Mesodermal cell (in vitro differentiated cells): Measurements from ENCODE around the gene CCDC18.
"Not testable (repeated sequence)": the region's sequence is repeated elsewhere in the genome, so short reads cannot be mapped to it uniquely, and the experiment has no call there.

Experiments used
- H3K27ac ChIP-seq: 2 replicates; pipeline ENCODE4 v1.7.0; 2013; ENCODE audit warnings: mild to moderate bottlenecking, low read depth, low read length, moderate library complexity; ENCODE audit not compliant: severe bottlenecking
- H3K36me3 ChIP-seq: 2 replicates; pipeline ENCODE4 v1.7.1; 2013; ENCODE audit warnings: mild to moderate bottlenecking, low read length, moderate library complexity; ENCODE audit not compliant: control insufficient read depth, insufficient read depth
- H3K4me1 ChIP-seq: one replicate; pipeline ENCODE4 v1.7.1; 2013; ENCODE audit warnings: mild to moderate bottlenecking, low read length; ENCODE audit not compliant: insufficient read depth, control insufficient read depth, poor library complexity, severe bottlenecking
- H3K4me3 ChIP-seq: 2 replicates; pipeline ENCODE4 v1.7.0; 2013; ENCODE audit warnings: low read length, control low read depth, mild to moderate bottlenecking; ENCODE audit not compliant: insufficient read depth, poor library complexity, severe bottlenecking; ENCODE audit errors: extremely low read depth
- H3K9me3 ChIP-seq: 2 replicates; pipeline ENCODE4 v1.7.1; 2013; ENCODE audit warnings: mild to moderate bottlenecking, low read length, moderate library complexity; ENCODE audit not compliant: control insufficient read depth
- WGBS, 2 experiments: methylation state at CpG; one replicate each; pipeline ENCODE4 v1.1.5; 2013; ENCODE audit warnings: missing lambda C conversion rate in 2 of 2; ENCODE audit not compliant: insufficient coverage in 2 of 2; 5-methylcytosine and 5-hydroxymethylcytosine counted together

The CCDC18 gene

GRCh38 chr1:93262645-93263044 lies 82.1 kb downstream of the CCDC18 start:
- Histone ChIP-seq H3K4me1 (no peaks in the 10 kb centered on the region), H3K27ac (no peak overlapping the region), H3K9me3 (peaks cover 25% of the 10 kb centered on the region), H3K36me3 (peaks cover 62% of the 10 kb centered on the region), H3K4me3 (no peak overlapping the region)
- 90 to 100% methylated on average over 2 of the region's 3 CpGs for WGBS, 2 experiments

DNA sequence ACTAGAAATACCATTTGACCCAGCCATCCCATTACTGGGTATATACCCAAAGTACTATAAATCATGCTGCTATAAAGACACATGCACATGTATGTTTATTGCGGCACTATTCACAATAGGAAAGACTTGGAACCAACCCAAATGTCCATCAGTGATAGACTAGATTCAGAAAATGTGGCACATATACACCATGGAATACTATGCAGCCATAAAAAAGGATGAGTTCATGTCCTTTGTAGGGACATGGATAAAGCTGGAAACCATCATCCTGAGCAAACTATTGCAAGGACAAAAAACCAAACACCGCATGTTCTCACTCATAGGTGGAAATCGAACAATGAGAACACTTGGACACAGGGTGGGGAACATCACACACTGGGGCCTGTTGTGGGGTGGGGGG lies 88.4 kb downstream of the CCDC18 start:
- not testable (repeated sequence) for H3K4me3 ChIP-seq, H3K4me1 ChIP-seq, H3K27ac ChIP-seq, H3K9me3 ChIP-seq
- peaks cover 19% of the 10 kb centered on the region for H3K36me3 ChIP-seq
- no CpG with 5 or more reads among the region's 3 CpGs for WGBS, 2 experiments

DNA sequence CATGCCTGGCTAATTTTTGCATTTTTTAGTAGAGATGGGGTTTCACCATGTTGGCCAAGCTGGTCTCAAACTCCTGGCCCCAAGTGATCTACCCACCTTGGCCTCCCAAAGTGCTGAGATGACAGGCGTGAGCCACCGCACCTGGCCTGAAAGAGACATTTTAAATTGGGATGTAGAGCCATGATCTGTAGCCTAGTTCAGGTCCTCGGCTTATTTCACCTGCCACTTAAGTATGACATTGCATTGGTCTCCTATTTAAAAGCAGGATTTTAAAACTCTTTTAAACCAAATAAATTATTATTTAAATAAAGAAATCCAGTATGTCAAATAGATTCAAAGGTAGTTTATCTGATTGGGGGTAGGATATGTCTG lies 94.7 kb downstream of the CCDC18 start:
- not testable (repeated sequence) for H3K27ac ChIP-seq, H3K4me3 ChIP-seq, H3K9me3 ChIP-seq, H3K4me1 ChIP-seq, H3K36me3 ChIP-seq
- WGBS, 2 experiments = 87 to 100% methylated on average over 2 of the region's 3 CpGs

- H3K4me1 ChIP-seq = no peaks in the 10 kb centered on the region
- WGBS, 2 experiments = 79 to 88% methylated on average over 3 of the region's 5 CpGs
- H3K9me3 ChIP-seq = no peaks in the 10 kb centered on the region
- H3K4me3 ChIP-seq = no peak overlapping the region
- no peaks in the 10 kb centered on the region for H3K36me3 ChIP-seq
- no peak overlapping the region for H3K27ac ChIP-seq
Observed at GRCh38 chr1:93275634-93276295, 95.2 kb downstream of the CCDC18 start.

DNA sequence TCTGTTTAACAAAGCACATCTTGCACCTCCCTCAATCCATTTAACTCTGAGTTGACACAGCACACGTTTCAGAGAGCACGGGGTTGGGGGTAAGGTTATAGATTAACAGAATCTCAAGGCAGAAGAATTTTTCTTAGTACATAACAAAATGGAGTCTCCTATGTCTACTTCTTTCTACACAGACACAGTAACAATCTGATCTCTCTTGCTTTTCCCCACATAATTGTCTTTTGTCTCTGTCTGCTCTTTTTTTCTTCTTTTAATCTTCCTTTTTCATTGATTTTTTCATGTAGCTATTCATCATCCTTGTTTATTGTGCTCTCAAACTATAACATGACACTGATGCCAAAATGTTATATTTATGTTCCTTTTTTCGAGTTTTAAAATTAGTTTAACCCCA lies 97.0 kb downstream of the CCDC18 start:
- H3K4me3 ChIP-seq, H3K4me1 ChIP-seq, H3K36me3 ChIP-seq, H3K9me3 ChIP-seq, H3K27ac ChIP-seq: not testable (repeated sequence)
- WGBS, 2 experiments = no CpG with 5 or more reads among the region's 3 CpGs

DNA sequence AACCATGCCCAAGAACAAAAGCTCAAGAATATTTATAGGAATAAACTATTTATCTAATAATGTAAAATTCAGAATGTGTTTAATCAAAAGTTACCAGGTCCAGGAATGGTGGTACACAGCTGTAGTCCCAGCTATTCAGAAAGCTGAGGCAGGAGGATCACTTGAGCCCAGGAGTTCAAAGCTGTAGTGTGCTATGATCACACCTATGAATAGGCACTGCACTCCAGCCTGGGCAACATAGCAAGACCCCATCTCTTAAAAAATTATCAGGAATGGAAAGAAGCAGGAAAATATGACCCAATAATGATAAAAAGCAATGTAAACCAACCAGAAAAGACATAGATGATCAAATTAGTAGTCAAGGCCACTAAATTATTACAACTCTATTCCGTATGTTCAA lies 103.0 kb downstream of the CCDC18 start:
- no peaks in the 10 kb centered on the region for H3K9me3 ChIP-seq
- no peak overlapping the region for H3K27ac ChIP-seq
- WGBS, 2 experiments = no CpG with 5 or more reads among the region's 1 CpG
- H3K4me1 ChIP-seq = no peaks in the 10 kb centered on the region
- no peak overlapping the region for H3K4me3 ChIP-seq
- no peaks in the 10 kb centered on the region for H3K36me3 ChIP-seq

DNA sequence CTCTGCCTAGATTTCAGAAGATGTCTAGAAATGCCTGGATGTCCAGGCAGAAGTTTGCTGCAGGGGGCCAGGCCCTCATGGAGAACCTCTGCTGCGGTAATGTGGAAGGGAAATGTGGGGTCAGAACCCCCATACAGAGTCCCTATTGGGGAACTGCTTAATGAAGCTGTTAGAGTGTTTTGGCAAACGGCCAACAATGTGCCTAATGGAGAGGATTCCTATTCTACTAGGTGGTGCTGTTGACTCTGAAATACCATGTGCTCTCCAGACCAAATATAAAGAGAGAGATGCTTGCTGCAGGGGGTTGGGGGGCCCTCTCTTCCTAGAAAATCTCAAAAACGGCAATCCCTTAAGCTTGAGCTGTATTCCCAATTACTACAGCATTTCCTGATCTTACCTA lies 108.0 kb downstream of the CCDC18 start:
- WGBS, 2 experiments = 92 to 100% methylated on average over 1 to 2 of the region's 3 CpGs
- no peak overlapping the region for H3K27ac ChIP-seq
- H3K9me3 ChIP-seq = no peaks in the 10 kb centered on the region
- no peaks in the 10 kb centered on the region for H3K4me1 ChIP-seq
- no peak overlapping the region for H3K4me3 ChIP-seq
- H3K36me3 ChIP-seq = no peaks in the 10 kb centered on the region

GRCh38 chr1:93296555-93297154 lies 116.1 kb downstream of the CCDC18 start:
- Histone ChIP-seq H3K27ac (no peak overlapping the region), H3K4me1 (no peaks in the 10 kb centered on the region), H3K9me3 (no peaks in the 10 kb centered on the region), H3K4me3 (no peak overlapping the region), H3K36me3 (no peaks in the 10 kb centered on the region)
- 100% methylated on average over 1 of the region's 3 CpGs for WGBS, 2 experiments

DNA sequence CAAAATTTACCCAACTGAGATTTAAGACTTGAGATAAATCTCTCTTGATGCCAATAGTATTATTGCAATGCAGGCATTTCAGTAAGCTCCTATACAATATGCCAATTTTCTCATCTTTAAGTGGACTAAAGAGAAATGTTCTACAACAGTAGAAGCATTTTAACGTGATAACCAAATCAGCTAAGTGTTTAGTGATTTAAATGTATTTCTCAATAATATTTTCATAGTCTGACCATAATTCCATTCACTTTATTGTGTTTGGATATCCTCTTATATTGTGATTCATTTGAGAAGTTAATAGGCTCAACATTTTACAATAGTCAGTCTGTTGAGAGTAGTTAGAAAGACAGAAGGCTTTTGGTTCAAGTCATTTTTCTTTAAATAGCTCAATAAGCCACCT lies 120.6 kb downstream of the CCDC18 start:
- H3K4me1 ChIP-seq = no peaks in the 10 kb centered on the region
- H3K9me3 ChIP-seq = no peaks in the 10 kb centered on the region
- H3K4me3 ChIP-seq = no peak overlapping the region
- no peak overlapping the region for H3K27ac ChIP-seq
- no CpG with 5 or more reads among the region's 1 CpG for WGBS, 2 experiments
- H3K36me3 ChIP-seq = no peaks in the 10 kb centered on the region

GRCh38 chr1:93302078-93302477 lies 121.6 kb downstream of the CCDC18 start:
- no peaks in the 10 kb centered on the region for H3K4me1 ChIP-seq
- no peak overlapping the region for H3K4me3 ChIP-seq
- no peaks in the 10 kb centered on the region for H3K9me3 ChIP-seq
- H3K36me3 ChIP-seq = no peaks in the 10 kb centered on the region
- no peak overlapping the region for H3K27ac ChIP-seq
- 83 to 86% methylated on average over 4 of the region's 5 CpGs for WGBS, 2 experiments

DNA sequence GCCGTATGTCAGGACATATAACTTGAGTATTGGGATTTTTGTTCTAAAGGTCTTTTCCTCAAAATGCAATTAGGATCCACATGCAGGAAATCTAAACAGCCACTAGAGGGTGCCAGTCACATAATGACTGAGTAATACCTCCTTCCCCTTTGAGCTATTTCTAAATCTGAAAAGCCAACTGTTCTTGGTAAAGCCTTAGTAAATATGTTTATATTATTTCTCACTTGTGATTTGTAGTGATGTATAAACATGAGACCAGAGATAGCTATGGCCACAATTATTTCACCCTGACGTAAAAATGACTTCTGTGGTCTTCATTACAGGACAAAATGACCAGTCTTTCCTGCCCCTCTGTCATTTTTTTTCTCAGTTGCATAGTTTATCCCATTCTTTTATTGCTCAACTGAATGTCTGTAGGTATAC lies 124.2 kb downstream of the CCDC18 start:
- Histone ChIP-seq H3K36me3 (no peaks in the 10 kb centered on the region), H3K4me1 (no peaks in the 10 kb centered on the region), H3K27ac (no peak overlapping the region), H3K4me3 (no peak overlapping the region), H3K9me3 (no peaks in the 10 kb centered on the region)
- 50% methylated on average over 1 of the region's 2 CpGs; no CpG with 5 or more reads in 1 of the 2 experiments for WGBS, 2 experiments
